Hepatocyte (in vitro differentiated cells): ENCODE data around the gene TXNDC16. TPM values are rescaled to one million over a fixed set of nuclear protein-coding genes. Genes with fewer than 3 reads are reported as not detected.

ENCODE experiments used
- DNase-seq: peaks from one replicate; pipeline ENCODE4 v3.0.0-alpha.2; 2016; ENCODE audit warnings: low spot score
- H2AFZ ChIP-seq: fragments of 200-600 bp; sonication (generic); 2 replicates; pipeline ENCODE4 v1.6.0; 2016; ENCODE audit warnings: antibody characterized with exemption, mild to moderate bottlenecking
- H3K27ac ChIP-seq: fragments of 200-600 bp; sonication (generic); 2 replicates; pipeline ENCODE4 v1.5.1; 2016; ENCODE audit warnings: mild to moderate bottlenecking
- H3K27me3 ChIP-seq: fragments of 200-600 bp; sonication (generic); 2 replicates; pipeline ENCODE4 v1.6.1; 2016
- H3K36me3 ChIP-seq: fragments of 200-600 bp; sonication (generic); replicated peaks from 2 replicates; pipeline ENCODE4 v1.5.1; 2016; ENCODE audit warnings: low read depth; ENCODE audit not compliant: insufficient read depth
- H3K4me1 ChIP-seq: fragments of 200-600 bp; sonication (generic); 2 replicates; pipeline ENCODE4 v1.5.1; 2016; ENCODE audit warnings: mild to moderate bottlenecking, moderate library complexity; ENCODE audit not compliant: insufficient read depth
- H3K4me2 ChIP-seq: fragments of 200-600 bp; sonication (generic); 2 replicates; pipeline ENCODE4 v1.6.0; 2016
- H3K4me3 ChIP-seq: fragments of 200-600 bp; sonication (generic); 2 replicates; pipeline ENCODE4 v1.5.1; 2016; ENCODE audit warnings: mild to moderate bottlenecking
- H3K79me2 ChIP-seq: fragments of 200-600 bp; sonication (generic); 2 replicates; pipeline ENCODE4 v1.6.0; 2017; ENCODE audit warnings: mild to moderate bottlenecking
- H3K9me2 ChIP-seq: fragments of 200-600 bp; sonication (generic); replicated peaks from 2 replicates; pipeline ENCODE4 v1.6.0; 2017; ENCODE audit warnings: mild to moderate bottlenecking; ENCODE audit not compliant: insufficient read depth
- H3K9me3 ChIP-seq: fragments of 200-600 bp; sonication (generic); 2 replicates; pipeline ENCODE4 v1.5.1; 2016; ENCODE audit warnings: low read depth, mild to moderate bottlenecking
- H4K20me1 ChIP-seq: fragments of 200-600 bp; sonication (generic); 2 replicates; pipeline ENCODE4 v1.6.0; 2016; ENCODE audit warnings: mild to moderate bottlenecking; ENCODE audit not compliant: insufficient read depth, poor library complexity, severe bottlenecking
- EZH2 ChIP-seq: fragments of 200-600 bp; sonication (generic); IDR thresholded peaks from 2 replicates; pipeline ENCODE4 v1.6.1; 2016; ENCODE audit warnings: antibody characterized with exemption, mild to moderate bottlenecking, borderline replicate concordance
- EZH2phosphoT487 ChIP-seq: fragments of 200-600 bp; sonication (generic); IDR thresholded peaks from one replicate; pipeline ENCODE4 v1.6.1; 2018; ENCODE audit warnings: antibody characterized with exemption, mild to moderate bottlenecking, low read depth, moderate library complexity; ENCODE audit not compliant: unreplicated experiment, severe bottlenecking
- WGBS: methylation state at CpG from one replicate; pipeline ENCODE4 v1.1.6; 2016; ENCODE audit warnings: low lambda C conversion rate; ENCODE audit errors: missing lambda C conversion rate; 5-methylcytosine and 5-hydroxymethylcytosine counted together
- polyA plus RNA-seq: library from polyadenylated mRNA; unstranded; fragments of >200 nt; fragmentation: Nextera tagmentation; extraction: Ambion mirVana; gene quantifications from 2 replicates; pipeline ENCODE4 v1.2.1, GENCODE V29; 2016
- total RNA-seq: library from RNA; depleted of rRNA; stranded (reverse); fragments of >200 nt; gene quantifications from 2 replicates; pipeline ENCODE4 v1.2.3, GENCODE V29; 2014
- TF ChIP-seq, protein P1 (sequence below): fragments of 200-600 bp; sonication (generic); IDR thresholded peaks from 2 replicates; pipeline ENCODE4 v1.5.1; 2016; ENCODE audit warnings: antibody characterized with exemption, mild to moderate bottlenecking; ENCODE audit not compliant: poor library complexity

Gene TXNDC16
- total and polyA plus RNA-seq, 2 experiments from 2014 or later: 5.0 to 14.2 TPM

- no peak for DNase-seq
- H3K9me2 ChIP-seq: no peaks in the 10 kb centered on the region
- no peaks in the 10 kb centered on the region for H3K36me3 ChIP-seq
- H4K20me1 ChIP-seq: no peaks in the 10 kb centered on the region
- H3K27ac ChIP-seq: no peak overlapping the region
- no peak overlapping the region for H2AFZ ChIP-seq
- no peaks in the 10 kb centered on the region for H3K4me1 ChIP-seq
- no peak overlapping the region for H3K4me2 ChIP-seq
- no peaks in the 10 kb centered on the region for H3K79me2 ChIP-seq
- no peaks in the 10 kb centered on the region for H3K27me3 ChIP-seq
- TF ChIP-seq EZH2: no peak
- TF ChIP-seq, protein P1, sequence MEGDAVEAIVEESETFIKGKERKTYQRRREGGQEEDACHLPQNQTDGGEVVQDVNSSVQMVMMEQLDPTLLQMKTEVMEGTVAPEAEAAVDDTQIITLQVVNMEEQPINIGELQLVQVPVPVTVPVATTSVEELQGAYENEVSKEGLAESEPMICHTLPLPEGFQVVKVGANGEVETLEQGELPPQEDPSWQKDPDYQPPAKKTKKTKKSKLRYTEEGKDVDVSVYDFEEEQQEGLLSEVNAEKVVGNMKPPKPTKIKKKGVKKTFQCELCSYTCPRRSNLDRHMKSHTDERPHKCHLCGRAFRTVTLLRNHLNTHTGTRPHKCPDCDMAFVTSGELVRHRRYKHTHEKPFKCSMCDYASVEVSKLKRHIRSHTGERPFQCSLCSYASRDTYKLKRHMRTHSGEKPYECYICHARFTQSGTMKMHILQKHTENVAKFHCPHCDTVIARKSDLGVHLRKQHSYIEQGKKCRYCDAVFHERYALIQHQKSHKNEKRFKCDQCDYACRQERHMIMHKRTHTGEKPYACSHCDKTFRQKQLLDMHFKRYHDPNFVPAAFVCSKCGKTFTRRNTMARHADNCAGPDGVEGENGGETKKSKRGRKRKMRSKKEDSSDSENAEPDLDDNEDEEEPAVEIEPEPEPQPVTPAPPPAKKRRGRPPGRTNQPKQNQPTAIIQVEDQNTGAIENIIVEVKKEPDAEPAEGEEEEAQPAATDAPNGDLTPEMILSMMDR: no peak
- no peak for TF ChIP-seq EZH2phosphoT487
- H3K9me3 ChIP-seq: no peaks in the 10 kb centered on the region
- 94% methylated on average over 5 of the region's 5 CpGs for WGBS
- H3K4me3 ChIP-seq: no peak overlapping the region
Observed at GRCh38 chr14:52596861-52597260, 44.6 kb upstream of the TXNDC16 start.

- Histone ChIP-seq H3K9me2 (no peaks in the 10 kb centered on the region), H3K27ac (no peak overlapping the region), H3K79me2 (no peaks in the 10 kb centered on the region), H3K4me2 (no peak overlapping the region), H3K4me3 (no peak overlapping the region), H3K4me1 (no peaks in the 10 kb centered on the region), H4K20me1 (no peaks in the 10 kb centered on the region), H3K27me3 (no peaks in the 10 kb centered on the region), H2AFZ (no peak overlapping the region), H3K36me3 (no peaks in the 10 kb centered on the region), H3K9me3 (no peaks in the 10 kb centered on the region)
- 89% methylated on average over 10 of the region's 10 CpGs for WGBS
- DNase-seq: no peak
- TF ChIP-seq EZH2 (no peak), EZH2phosphoT487 (no peak)
- TF ChIP-seq, protein P1: no peak
Observed at GRCh38 chr14:52596320-52596719, 44.0 kb upstream of the TXNDC16 start.

GRCh38 chr14:52590318-52590717 is 38.0 kb upstream of the TXNDC16 start:
- Histone ChIP-seq H3K36me3 (no peaks in the 10 kb centered on the region), H4K20me1 (no peaks in the 10 kb centered on the region), H3K27ac (no peak overlapping the region), H2AFZ (no peak overlapping the region), H3K4me1 (no peaks in the 10 kb centered on the region), H3K27me3 (no peaks in the 10 kb centered on the region), H3K4me3 (no peak overlapping the region), H3K9me3 (no peaks in the 10 kb centered on the region), H3K79me2 (no peaks in the 10 kb centered on the region), H3K4me2 (no peak overlapping the region), H3K9me2 (no peaks in the 10 kb centered on the region)
- WGBS: 97% methylated on average over 1 of the region's 1 CpG
- no peak for DNase-seq
- no peak for TF ChIP-seq EZH2
- TF ChIP-seq, protein P1: no peak
- no peak for TF ChIP-seq EZH2phosphoT487

DNA sequence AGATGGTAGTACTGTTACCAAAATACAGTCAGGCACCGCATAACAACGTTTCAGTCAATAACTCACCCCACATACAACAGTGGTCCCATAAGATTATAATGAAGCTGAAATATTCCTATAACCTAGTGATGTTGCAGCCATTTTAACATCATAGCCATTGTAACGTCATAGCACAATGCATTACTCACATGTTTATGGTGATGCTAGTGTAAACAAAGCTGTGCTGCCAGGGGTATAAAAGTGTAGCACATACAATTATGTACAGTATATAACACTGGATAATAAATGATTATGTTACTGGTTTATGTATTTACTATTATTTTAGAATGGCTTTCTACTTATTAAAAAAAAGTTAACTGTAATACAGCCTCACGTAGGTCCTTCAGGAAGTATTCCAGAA is 37.3 kb upstream of the TXNDC16 start:
- DNase-seq: no peak
- H3K9me2 ChIP-seq: no peaks in the 10 kb centered on the region
- H2AFZ ChIP-seq: no peak overlapping the region
- H4K20me1 ChIP-seq: no peaks in the 10 kb centered on the region
- no peak overlapping the region for H3K4me2 ChIP-seq
- H3K79me2 ChIP-seq: no peaks in the 10 kb centered on the region
- 81% methylated on average over 4 of the region's 4 CpGs for WGBS
- TF ChIP-seq, protein P1: no peak
- TF ChIP-seq EZH2 (no peak), EZH2phosphoT487 (no peak)
- no peaks in the 10 kb centered on the region for H3K4me1 ChIP-seq
- no peak overlapping the region for H3K4me3 ChIP-seq
- no peaks in the 10 kb centered on the region for H3K27me3 ChIP-seq
- no peaks in the 10 kb centered on the region for H3K36me3 ChIP-seq
- no peak overlapping the region for H3K27ac ChIP-seq
- H3K9me3 ChIP-seq: no peaks in the 10 kb centered on the region
